ENCODE results near the gene SPINT2. TPM values are rescaled to one million over a fixed set of nuclear protein-coding genes. Genes with fewer than 3 reads are reported as not detected.
"Not testable (repeated sequence)": the region's sequence is repeated elsewhere in the genome, so short reads cannot be mapped to it uniquely, and the experiment has no call there.

SPINT2 gene
- total RNA-seq, 6 experiments from 2014 or later: 0.76 to 4.1 (median 0.98) TPM

- peaks cover 12% of the 10 kb centered on the region for H3K36me3 Mint-ChIP-seq (ENCODE audit: low read depth)
- H3K9me3 Mint-ChIP-seq: no peaks in the 10 kb centered on the region
- no peak for DNase-seq
- H3K4me1 Mint-ChIP-seq (ENCODE audit: low read depth): peaks cover 15% of the 10 kb centered on the region
- no peak for TF ChIP-seq CTCF (IDR thresholded peaks at IDR 0.05)
- H3K27me3 Mint-ChIP-seq (ENCODE audit: insufficient read depth): no peaks in the 10 kb centered on the region; the same call in 1 of the 2 replicates
- no peak overlapping the region for H3K4me3 Mint-ChIP-seq
- H3K27ac Mint-ChIP-seq: no peak overlapping the region
Observed at GRCh38 chr19:38221919-38222830, 42.2 kb upstream of the SPINT2 start.

- H3K9me3 Mint-ChIP-seq: no peaks in the 10 kb centered on the region
- H3K36me3 Mint-ChIP-seq (ENCODE audit: low read depth): peaks cover 12% of the 10 kb centered on the region
- H3K27me3 Mint-ChIP-seq (ENCODE audit: insufficient read depth): peaks cover 2% of the 10 kb centered on the region
- peak overlapping the region; percentile 77 for H3K4me3 Mint-ChIP-seq
- peak overlapping the region; percentile 65; the same call in 1 of the 2 replicates for H3K27ac Mint-ChIP-seq
- H3K4me1 Mint-ChIP-seq (ENCODE audit: low read depth): peaks cover 15% of the 10 kb centered on the region
- no peak for DNase-seq
- TF ChIP-seq CTCF (IDR thresholded peaks at IDR 0.05): no peak
Observed at GRCh38 chr19:38223119-38223523, 41.3 kb upstream of the SPINT2 start.

GRCh38 chr19:38223617-38224013 lies 40.8 kb upstream of the SPINT2 start:
- TF ChIP-seq CTCF (IDR thresholded peaks at IDR 0.05): no peak
- Mint-ChIP-seq H3K4me3 (peak overlapping the region; percentile 77), H3K36me3 (ENCODE audit: low read depth) (peaks cover 8% of the 10 kb centered on the region), H3K4me1 (ENCODE audit: low read depth) (peaks cover 15% of the 10 kb centered on the region), H3K27me3 (ENCODE audit: insufficient read depth) (peaks cover 2% of the 10 kb centered on the region), H3K9me3 (no peaks in the 10 kb centered on the region), H3K27ac (peak overlapping the region; percentile 65)
- no peak for DNase-seq

GRCh38 chr19:38224014-38224862 lies 40.1 kb upstream of the SPINT2 start, which contains the start of gene DPF1:
DPF1 (minus strand) TSS chr19:38224222; CDS start chr19:38224142, 80 bp downstream.
- Mint-ChIP-seq H3K36me3 (ENCODE audit: low read depth) (peaks cover 7% of the 10 kb centered on the region; the same call in 1 of the 2 replicates), H3K4me3 (peak within 1 kb of the TSS; percentile 77), H3K9me3 (no peaks in the 10 kb centered on the region), H3K4me1 (ENCODE audit: low read depth) (peaks cover 15% of the 10 kb centered on the region), H3K27me3 (ENCODE audit: insufficient read depth) (peaks cover 2% of the 10 kb centered on the region; the same call in 1 of the 2 replicates), H3K27ac (peak within 1 kb of the TSS; percentile 73)
- TF ChIP-seq CTCF (IDR thresholded peaks at IDR 0.05): peak; percentile 56
- DNase-seq: peak; percentile 70

GRCh38 chr19:38224863-38225218 lies 39.5 kb upstream of the SPINT2 start:
- DNase-seq; H3K27me3 Mint-ChIP-seq (ENCODE audit: insufficient read depth); H3K36me3 Mint-ChIP-seq (ENCODE audit: low read depth); H3K9me3 Mint-ChIP-seq; H3K27ac Mint-ChIP-seq: not testable (repeated sequence)
- Mint-ChIP-seq H3K4me3 (peak overlapping the region; percentile 77), H3K4me1 (ENCODE audit: low read depth) (peaks cover 15% of the 10 kb centered on the region)
